Central memory CD8-positive, alpha-beta T cell (primary cell): ENCODE results near the gene SETD2.
"Not testable (repeated sequence)": the region's sequence is repeated elsewhere in the genome, so short reads cannot be mapped to it uniquely, and the experiment has no call there.

ENCODE experiments used
- ATAC-seq: fragments of 150-1000 bp; cut with Tn5 transposase; replicated peaks from 2 replicates; pipeline ENCODE4 v1.10.0; 2022; ENCODE audit warnings: mild to moderate bottlenecking, moderate FRiP score, moderate number of reproducible peaks; ENCODE audit not compliant: poor library complexity, severe bottlenecking; ENCODE audit errors: extremely low read depth
- DNase-seq, 2 donors: peaks; one replicate each; pipeline ENCODE4 v3.0.0; 2021; ENCODE audit warnings: low spot score in 2 of 2
- H3K27ac Mint-ChIP-seq: one replicate; pipeline ENCODE4 v1.8.0; 2022; ENCODE audit warnings: low read depth, mild to moderate bottlenecking, moderate library complexity, mixed read lengths
- H3K27me3 Mint-ChIP-seq: one replicate; pipeline ENCODE4 v1.8.0; 2022; ENCODE audit warnings: mixed read lengths
- H3K36me3 Mint-ChIP-seq: one replicate; pipeline ENCODE4 v1.8.0; 2022; ENCODE audit warnings: mild to moderate bottlenecking, moderate library complexity, mixed read lengths; ENCODE audit not compliant: insufficient read depth
- H3K4me1 Mint-ChIP-seq: one replicate; pipeline ENCODE4 v1.8.0; 2022; ENCODE audit warnings: mixed read lengths
- H3K4me3 Mint-ChIP-seq: one replicate; pipeline ENCODE4 v1.8.0; 2022; ENCODE audit warnings: mild to moderate bottlenecking, moderate library complexity, mixed read lengths
- H3K9me3 Mint-ChIP-seq: one replicate; pipeline ENCODE4 v1.8.0; 2022; ENCODE audit warnings: mixed read lengths

The SETD2 gene

GRCh38 chr3:47083786-47084185 is 80.1 kb downstream of the SETD2 start:
- Mint-ChIP-seq H3K36me3 (peaks cover 71% of the 10 kb centered on the region), H3K4me3 (no peak overlapping the region), H3K9me3 (no peaks in the 10 kb centered on the region), H3K27me3 (no peaks in the 10 kb centered on the region), H3K27ac (peak overlapping the region; percentile 35), H3K4me1 (peaks cover 14% of the 10 kb centered on the region)
- ATAC-seq (no peak), DNase-seq (no peak)

- H3K4me1 Mint-ChIP-seq, result peaks cover 17% of the 10 kb centered on the region
- no peak overlapping the region for H3K4me3 Mint-ChIP-seq
- DNase-seq (no peak), ATAC-seq (no peak)
- peaks cover 67% of the 10 kb centered on the region for H3K36me3 Mint-ChIP-seq
- no peaks in the 10 kb centered on the region for H3K27me3 Mint-ChIP-seq
- H3K27ac Mint-ChIP-seq, result peak overlapping the region; percentile 17
- no peaks in the 10 kb centered on the region for H3K9me3 Mint-ChIP-seq
Measured at GRCh38 chr3:47082519-47082918, 81.4 kb downstream of the SETD2 start.

GRCh38 chr3:47079432-47079831 is 84.5 kb downstream of the SETD2 start:
- Mint-ChIP-seq H3K4me1 (peaks cover 31% of the 10 kb centered on the region), H3K9me3 (no peaks in the 10 kb centered on the region), H3K36me3 (peaks cover 64% of the 10 kb centered on the region), H3K4me3 (no peak overlapping the region), H3K27me3 (no peaks in the 10 kb centered on the region), H3K27ac (peak overlapping the region; percentile 32)
- DNase-seq (no peak), ATAC-seq (no peak)

GRCh38 chr3:47073685-47074084 is 90.2 kb downstream of the SETD2 start:
- H3K4me3 Mint-ChIP-seq, result no peak overlapping the region
- H3K36me3 Mint-ChIP-seq, result peaks cover 54% of the 10 kb centered on the region
- H3K4me1 Mint-ChIP-seq, result peaks cover 26% of the 10 kb centered on the region
- no peak for ATAC-seq
- no peaks in the 10 kb centered on the region for H3K27me3 Mint-ChIP-seq
- no peak for DNase-seq
- H3K9me3 Mint-ChIP-seq, result no peaks in the 10 kb centered on the region
- H3K27ac Mint-ChIP-seq, result no peak overlapping the region

- Mint-ChIP-seq H3K36me3 (peaks cover 55% of the 10 kb centered on the region), H3K4me3 (no peak overlapping the region), H3K4me1 (peaks cover 13% of the 10 kb centered on the region), H3K27me3 (no peaks in the 10 kb centered on the region), H3K27ac (no peak overlapping the region), H3K9me3 (no peaks in the 10 kb centered on the region)
- DNase-seq, result no peak
- ATAC-seq, result no peak
Measured at GRCh38 chr3:47070770-47071169, 93.1 kb downstream of the SETD2 start.

GRCh38 chr3:47066259-47066658 is 97.7 kb downstream of the SETD2 start:
- not testable (repeated sequence) for DNase-seq, H3K27me3 Mint-ChIP-seq, ATAC-seq, H3K9me3 Mint-ChIP-seq, H3K4me3 Mint-ChIP-seq, H3K27ac Mint-ChIP-seq
- Mint-ChIP-seq H3K36me3 (peaks cover 35% of the 10 kb centered on the region), H3K4me1 (peaks cover 11% of the 10 kb centered on the region)

GRCh38 chr3:47065681-47066080 is 98.2 kb downstream of the SETD2 start:
- H3K4me1 Mint-ChIP-seq, result peaks cover 15% of the 10 kb centered on the region
- no peak overlapping the region for H3K4me3 Mint-ChIP-seq
- DNase-seq (no peak), ATAC-seq (no peak)
- H3K27me3 Mint-ChIP-seq, result no peaks in the 10 kb centered on the region
- H3K36me3 Mint-ChIP-seq, result peaks cover 32% of the 10 kb centered on the region
- H3K9me3 Mint-ChIP-seq, result no peaks in the 10 kb centered on the region
- no peak overlapping the region for H3K27ac Mint-ChIP-seq

- H3K36me3 Mint-ChIP-seq, result peaks cover 31% of the 10 kb centered on the region
- no peaks in the 10 kb centered on the region for H3K9me3 Mint-ChIP-seq
- peaks cover 15% of the 10 kb centered on the region for H3K4me1 Mint-ChIP-seq
- DNase-seq, result no peak
- no peaks in the 10 kb centered on the region for H3K27me3 Mint-ChIP-seq
- peak overlapping the region; percentile 10 for H3K27ac Mint-ChIP-seq
- H3K4me3 Mint-ChIP-seq, result no peak overlapping the region
- ATAC-seq, result no peak
Measured at GRCh38 chr3:47065058-47065457, 98.9 kb downstream of the SETD2 start.

- ATAC-seq, result peak; percentile 90
- Mint-ChIP-seq H3K9me3 (no peaks in the 10 kb centered on the region), H3K4me1 (peaks cover 45% of the 10 kb centered on the region), H3K4me3 (no peak overlapping the region), H3K36me3 (peaks cover 41% of the 10 kb centered on the region), H3K27me3 (no peaks in the 10 kb centered on the region), H3K27ac (peak overlapping the region; percentile 92)
- DNase-seq, result peak; percentile 28 to 64
Measured at GRCh38 chr3:47057212-47057671, 106.7 kb downstream of the SETD2 start.

GRCh38 chr3:47056705-47057104 is 107.2 kb downstream of the SETD2 start:
- Mint-ChIP-seq H3K4me3 (no peak overlapping the region), H3K4me1 (peaks cover 40% of the 10 kb centered on the region), H3K27ac (peak overlapping the region; percentile 92), H3K9me3 (no peaks in the 10 kb centered on the region), H3K27me3 (no peaks in the 10 kb centered on the region), H3K36me3 (peaks cover 44% of the 10 kb centered on the region)
- DNase-seq (no peak), ATAC-seq (peak; percentile 2)

GRCh38 chr3:47054412-47054811 is 109.5 kb downstream of the SETD2 start:
- no peak for ATAC-seq

GRCh38 chr3:47047673-47048072 is 116.2 kb downstream of the SETD2 start:
- Mint-ChIP-seq H3K27me3 (no peaks in the 10 kb centered on the region), H3K9me3 (no peaks in the 10 kb centered on the region), H3K4me3 (no peak overlapping the region), H3K36me3 (peaks cover 34% of the 10 kb centered on the region), H3K27ac (no peak overlapping the region), H3K4me1 (peaks cover 6% of the 10 kb centered on the region)
- DNase-seq, result no peak
- no peak for ATAC-seq

More at GRCh38 chr3:47054412-47054811, 109.5 kb downstream of the SETD2 start:
- no peak overlapping the region for H3K4me3 Mint-ChIP-seq
- DNase-seq, result no peak
- H3K36me3 Mint-ChIP-seq, result peaks cover 41% of the 10 kb centered on the region
- H3K27ac Mint-ChIP-seq, result no peak overlapping the region
- peaks cover 41% of the 10 kb centered on the region for H3K4me1 Mint-ChIP-seq
- no peaks in the 10 kb centered on the region for H3K9me3 Mint-ChIP-seq
- no peaks in the 10 kb centered on the region for H3K27me3 Mint-ChIP-seq

- peaks cover 34% of the 10 kb centered on the region for H3K36me3 Mint-ChIP-seq
- no peak overlapping the region for H3K4me3 Mint-ChIP-seq
- ATAC-seq (no peak), DNase-seq (no peak)
- H3K27ac Mint-ChIP-seq, result peak overlapping the region; percentile 8
- H3K27me3 Mint-ChIP-seq, result no peaks in the 10 kb centered on the region
- H3K4me1 Mint-ChIP-seq, result peaks cover 6% of the 10 kb centered on the region
- H3K9me3 Mint-ChIP-seq, result no peaks in the 10 kb centered on the region
Measured at GRCh38 chr3:47047069-47047468, 116.8 kb downstream of the SETD2 start.
